Tibial nerve (tissue), 3 donors: ENCODE data around the gene EPHA6.

ENCODE experiments used
- POLR2A ChIP-seq, 2 donors: fragments of 450-650 bp; IDR thresholded peaks; one replicate each; pipeline ENCODE4 v1.6.1; 2017; ENCODE audit warnings: antibody characterized with exemption in 2 of 2, mild to moderate bottlenecking in 2 of 2, moderate library complexity in 2 of 2
- TF ChIP-seq, protein P1 (sequence below), 5 experiments: fragments of 200-600 bp in 3 of 5; fragments of 450-650 bp in 2 of 5; sonication (generic) in 3 of 5; IDR thresholded peaks; one replicate each; pipeline ENCODE4 v1.5.1; 2016 to 2019; ENCODE audit warnings: antibody characterized with exemption in 5 of 5, mild to moderate bottlenecking in 3 of 5, moderate library complexity in 2 of 5

DNA sequence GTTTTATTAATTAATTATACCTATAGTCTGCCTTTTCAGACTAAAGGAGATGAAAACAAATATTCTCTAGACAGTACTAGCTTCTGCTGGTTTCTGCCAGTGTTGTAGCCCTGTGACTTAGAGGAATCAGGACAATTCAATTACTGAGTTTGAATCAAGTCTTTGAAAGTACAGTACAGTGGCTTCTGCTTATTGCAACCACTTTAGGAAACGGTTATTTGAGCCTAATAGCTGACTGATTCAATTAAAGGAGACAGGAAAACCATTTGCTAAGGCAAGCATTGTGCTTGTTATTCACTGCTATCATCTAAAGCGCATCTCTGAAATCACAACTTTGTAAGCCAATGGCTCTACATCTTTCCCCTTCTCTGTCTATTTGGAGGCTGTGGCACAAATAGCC lies 860.1 kb downstream of the EPHA6 start:
- TF ChIP-seq, protein P1, sequence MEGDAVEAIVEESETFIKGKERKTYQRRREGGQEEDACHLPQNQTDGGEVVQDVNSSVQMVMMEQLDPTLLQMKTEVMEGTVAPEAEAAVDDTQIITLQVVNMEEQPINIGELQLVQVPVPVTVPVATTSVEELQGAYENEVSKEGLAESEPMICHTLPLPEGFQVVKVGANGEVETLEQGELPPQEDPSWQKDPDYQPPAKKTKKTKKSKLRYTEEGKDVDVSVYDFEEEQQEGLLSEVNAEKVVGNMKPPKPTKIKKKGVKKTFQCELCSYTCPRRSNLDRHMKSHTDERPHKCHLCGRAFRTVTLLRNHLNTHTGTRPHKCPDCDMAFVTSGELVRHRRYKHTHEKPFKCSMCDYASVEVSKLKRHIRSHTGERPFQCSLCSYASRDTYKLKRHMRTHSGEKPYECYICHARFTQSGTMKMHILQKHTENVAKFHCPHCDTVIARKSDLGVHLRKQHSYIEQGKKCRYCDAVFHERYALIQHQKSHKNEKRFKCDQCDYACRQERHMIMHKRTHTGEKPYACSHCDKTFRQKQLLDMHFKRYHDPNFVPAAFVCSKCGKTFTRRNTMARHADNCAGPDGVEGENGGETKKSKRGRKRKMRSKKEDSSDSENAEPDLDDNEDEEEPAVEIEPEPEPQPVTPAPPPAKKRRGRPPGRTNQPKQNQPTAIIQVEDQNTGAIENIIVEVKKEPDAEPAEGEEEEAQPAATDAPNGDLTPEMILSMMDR (IDR thresholded peaks at IDR 0.05): no peak
- no peak for TF ChIP-seq POLR2A (IDR thresholded peaks at IDR 0.05)
